ENCODE results near the gene MYMX.

DNA sequence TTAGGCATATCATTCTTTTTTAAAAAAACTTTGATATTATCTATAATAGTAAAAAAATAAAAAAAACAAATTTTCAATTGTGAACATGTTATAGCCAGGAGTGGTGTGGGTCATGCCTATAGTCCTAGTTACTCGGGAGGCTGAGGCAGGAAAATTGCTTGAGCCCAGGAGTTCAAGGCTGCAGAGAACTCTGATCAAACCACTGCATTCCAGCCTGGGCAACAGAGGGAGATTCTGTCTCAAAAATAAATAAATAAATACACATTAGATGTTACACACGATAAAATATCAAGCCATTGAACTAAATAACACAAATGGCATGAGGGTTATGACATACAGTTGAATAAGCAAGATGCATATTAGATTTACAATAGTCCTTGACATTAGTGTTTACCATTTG is 27.9 kb upstream of the MYMX start:
- TF ChIP-seq EZH2 (IDR thresholded peaks at IDR 0.05; ENCODE audit: low read length, unreplicated experiment), result no peak
- TF ChIP-seq, protein P1, sequence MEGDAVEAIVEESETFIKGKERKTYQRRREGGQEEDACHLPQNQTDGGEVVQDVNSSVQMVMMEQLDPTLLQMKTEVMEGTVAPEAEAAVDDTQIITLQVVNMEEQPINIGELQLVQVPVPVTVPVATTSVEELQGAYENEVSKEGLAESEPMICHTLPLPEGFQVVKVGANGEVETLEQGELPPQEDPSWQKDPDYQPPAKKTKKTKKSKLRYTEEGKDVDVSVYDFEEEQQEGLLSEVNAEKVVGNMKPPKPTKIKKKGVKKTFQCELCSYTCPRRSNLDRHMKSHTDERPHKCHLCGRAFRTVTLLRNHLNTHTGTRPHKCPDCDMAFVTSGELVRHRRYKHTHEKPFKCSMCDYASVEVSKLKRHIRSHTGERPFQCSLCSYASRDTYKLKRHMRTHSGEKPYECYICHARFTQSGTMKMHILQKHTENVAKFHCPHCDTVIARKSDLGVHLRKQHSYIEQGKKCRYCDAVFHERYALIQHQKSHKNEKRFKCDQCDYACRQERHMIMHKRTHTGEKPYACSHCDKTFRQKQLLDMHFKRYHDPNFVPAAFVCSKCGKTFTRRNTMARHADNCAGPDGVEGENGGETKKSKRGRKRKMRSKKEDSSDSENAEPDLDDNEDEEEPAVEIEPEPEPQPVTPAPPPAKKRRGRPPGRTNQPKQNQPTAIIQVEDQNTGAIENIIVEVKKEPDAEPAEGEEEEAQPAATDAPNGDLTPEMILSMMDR (conservative IDR thresholded peaks at IDR 0.05; ENCODE audit: low read depth, low read length), result no peak

Data from PC-3 (cell line).